Liver (tissue), 9 donors: Measurements from ENCODE around the gene LASP1. TPM values are rescaled to one million over a fixed set of nuclear protein-coding genes. Genes with fewer than 3 reads are reported as not detected.

Experiments
- DNase-seq: peaks from one replicate; pipeline ENCODE4 v3.0.0-alpha.2; 2017; ENCODE audit warnings: low spot score
- H3K27ac ChIP-seq, 2 donors: one replicate each; pipeline ENCODE4 v1.7.0; 2013; ENCODE audit warnings: inconsistent platforms in 2 of 2, low read length in 2 of 2, control low read depth in 1 of 2, low read depth in 1 of 2, mild to moderate bottlenecking in 1 of 2
- H3K27me3 ChIP-seq, 4 donors: one replicate each; pipeline versions ENCODE4 v1.6.1 to v1.7.0; 2013; ENCODE audit warnings: low read length in 3 of 4, inconsistent platforms in 1 of 4, mild to moderate bottlenecking in 1 of 4, moderate library complexity in 1 of 4; ENCODE audit not compliant: control insufficient read depth in 4 of 4, insufficient read depth in 4 of 4
- H3K36me3 ChIP-seq, 4 donors: one replicate each; pipeline versions ENCODE4 v1.6.1 to v1.7.0; 2013; ENCODE audit warnings: low read length in 3 of 4, mild to moderate bottlenecking in 3 of 4, low read depth in 1 of 4, moderate library complexity in 1 of 4; ENCODE audit not compliant: control insufficient read depth in 4 of 4, insufficient read depth in 3 of 4
- H3K4me1 ChIP-seq, 4 donors: one replicate each; pipeline versions ENCODE4 v1.6.1 to v1.7.0; 2013; ENCODE audit warnings: low read length in 3 of 4, mild to moderate bottlenecking in 3 of 4, moderate library complexity in 1 of 4; ENCODE audit not compliant: control insufficient read depth in 4 of 4, insufficient read depth in 4 of 4
- H3K4me3 ChIP-seq, 3 donors: one replicate each; pipeline versions ENCODE4 v1.6.1 to v1.7.0; 2013; ENCODE audit warnings: low read length in 3 of 3, control low read depth in 1 of 3, low read depth in 1 of 3, mild to moderate bottlenecking in 1 of 3
- H3K9ac ChIP-seq, 2 donors: one replicate each; pipeline ENCODE4 v1.7.0; 2013; ENCODE audit warnings: low read length in 2 of 2, mild to moderate bottlenecking in 2 of 2, moderate library complexity in 2 of 2, control low read depth in 1 of 2, low read depth in 1 of 2
- H3K9me3 ChIP-seq, 4 donors: one replicate each; pipeline versions ENCODE4 v1.6.1 to v1.7.0; 2013; ENCODE audit warnings: low read length in 3 of 4; ENCODE audit not compliant: control insufficient read depth in 4 of 4
- EGR1 ChIP-seq, 2 donors: IDR thresholded peaks; 2 replicates each; pipeline ENCODE4 v1.6.1; 2016 to 2018; ENCODE audit warnings: antibody characterized with exemption in 2 of 2, low read depth in 2 of 2
- FOXA1 ChIP-seq: IDR thresholded peaks from 2 replicates; pipeline ENCODE4 v1.6.1; 2016; ENCODE audit warnings: antibody characterized with exemption
- FOXA2 ChIP-seq: IDR thresholded peaks from 2 replicates; pipeline ENCODE4 v1.6.1; 2016; ENCODE audit warnings: antibody characterized with exemption
- GABPA ChIP-seq, 2 donors: IDR thresholded peaks in 1 of 2; conservative IDR thresholded peaks in 1 of 2; 2 replicates each; pipeline ENCODE4 v1.6.1; 2016; ENCODE audit warnings: antibody characterized with exemption in 2 of 2, mild to moderate bottlenecking in 1 of 2, moderate library complexity in 1 of 2
- HNF4A ChIP-seq, 2 donors: conservative IDR thresholded peaks; 2 replicates each; pipeline ENCODE4 v1.6.1; 2016; ENCODE audit warnings: antibody characterized with exemption in 2 of 2, mild to moderate bottlenecking in 2 of 2
- HNF4G ChIP-seq: IDR thresholded peaks from 2 replicates; pipeline ENCODE4 v1.6.1; 2016; ENCODE audit warnings: antibody characterized with exemption
- JUND ChIP-seq, 2 donors: IDR thresholded peaks; 2 replicates each; pipeline ENCODE4 v1.6.1; 2016; ENCODE audit warnings: antibody characterized with exemption in 2 of 2
- MAX ChIP-seq: IDR thresholded peaks from 2 replicates; pipeline ENCODE4 v1.6.1; 2016; ENCODE audit warnings: antibody characterized with exemption
- NR2F2 ChIP-seq: IDR thresholded peaks from 2 replicates; pipeline ENCODE4 v1.6.1; 2016; ENCODE audit warnings: antibody characterized with exemption
- RAD21 ChIP-seq, 2 donors: IDR thresholded peaks; 2 replicates each; pipeline ENCODE4 v1.6.1; 2016; ENCODE audit warnings: antibody characterized with exemption in 2 of 2, mild to moderate bottlenecking in 2 of 2
- REST ChIP-seq: IDR thresholded peaks from 2 replicates; pipeline ENCODE4 v1.6.1; 2016; ENCODE audit warnings: antibody characterized with exemption, mild to moderate bottlenecking
- RXRA ChIP-seq, 2 donors: IDR thresholded peaks; 2 replicates each; pipeline ENCODE4 v1.6.1; 2017 to 2018; ENCODE audit warnings: antibody characterized with exemption in 2 of 2, mild to moderate bottlenecking in 1 of 2
- SP1 ChIP-seq: IDR thresholded peaks from 2 replicates; pipeline ENCODE4 v1.6.1; 2018; ENCODE audit warnings: antibody characterized with exemption, mild to moderate bottlenecking
- TAF1 ChIP-seq: conservative IDR thresholded peaks from 2 replicates; pipeline ENCODE4 v1.6.1; 2016; ENCODE audit warnings: antibody characterized with exemption, mild to moderate bottlenecking
- ZBTB33 ChIP-seq: IDR thresholded peaks from 2 replicates; pipeline ENCODE4 v1.6.1; 2016; ENCODE audit warnings: antibody characterized with exemption
- WGBS: extraction: QIAGEN DNeasy Blood & Tissue Kit; methylation state at CpG from one replicate; pipeline ENCODE4 v1.1.7; 2013; 5-methylcytosine and 5-hydroxymethylcytosine counted together
- polyA plus RNA-seq, 2 donors: library from polyadenylated mRNA; stranded (reverse) in 1 of 2; unstranded in 1 of 2; fragments of 200-250 nt in 1 of 2; fragments of >200 nt in 1 of 2; fragmentation: Nextera tagmentation in 1 of 2; extraction: Ambion mirVana in 1 of 2; gene quantifications; one replicate each; pipeline versions ENCODE4 v1.2.1 to v1.2.3, GENCODE V29; 2013 to 2015
- total RNA-seq, 2 donors: library from RNA; depleted of rRNA; stranded (reverse); fragments of >200 nt; gene quantifications; one replicate each; pipeline ENCODE4 v1.2.3, GENCODE V29; 2014
- TF ChIP-seq, protein P1 (sequence below): fragments of 150-350 bp; IDR thresholded peaks from 2 replicates; pipeline ENCODE4 v1.5.1; 2017; ENCODE audit warnings: improper control_type of control experiment, low read depth, low read length; ENCODE audit not compliant: missing input control
- donor health status: healthy.
- donor health status: healthy.
- donor health status: healthy.
- donor health status: healthy.
- donor health status: healthy.

The LASP1 gene
- total and polyA plus RNA-seq, 4 donors: 18.2 to 77.7 (median 68.4) TPM

DNA sequence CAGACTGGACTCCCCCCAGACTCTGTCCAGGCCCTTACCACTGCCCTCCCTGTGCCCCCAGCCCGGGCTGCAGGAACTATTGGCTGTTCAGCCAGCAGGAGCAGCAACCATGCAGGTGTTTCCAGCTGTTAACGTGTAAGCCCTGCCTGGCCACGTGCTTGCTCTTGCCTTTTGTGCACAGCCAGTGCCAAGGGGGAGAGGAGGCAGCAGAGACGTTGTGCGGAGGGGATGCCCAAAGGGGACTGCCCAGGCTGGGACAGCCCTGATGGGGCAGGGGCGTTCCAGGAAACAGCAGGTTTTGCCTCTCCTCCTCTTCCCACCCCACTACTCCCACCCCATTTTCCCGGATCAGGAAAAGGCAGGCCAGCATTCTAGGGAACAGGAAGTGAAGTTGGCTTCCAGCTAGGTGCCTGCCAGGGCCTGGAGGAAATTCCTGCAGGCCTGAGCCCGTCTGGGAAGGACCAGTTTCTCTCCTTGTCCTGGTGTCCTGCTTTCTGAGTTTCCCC is 38.9 kb downstream of the LASP1 start:
- peaks cover 8 to 27% (median 21%) of the 10 kb centered on the region in 4 donors for H3K4me1 ChIP-seq
- 68% methylated on average over 8 of the region's 8 CpGs for WGBS

GRCh38 chr17:38910325-38910724 is 40.5 kb downstream of the LASP1 start:
- Histone ChIP-seq H3K27me3 (no peaks in the 10 kb centered on the region), H3K27ac (no peak overlapping the region), H3K36me3 (peaks cover 3 to 12% (median 5%) of the 10 kb centered on the region in 4 donors), H3K9me3 (no peaks in the 10 kb centered on the region), H3K4me3 (no peak overlapping the region), H3K4me1 (peaks cover 13 to 42% (median 30%) of the 10 kb centered on the region in 4 donors), H3K9ac (no peak overlapping the region)
- WGBS: 79% methylated on average over 5 of the region's 5 CpGs
- no peak for DNase-seq
- TF ChIP-seq HNF4A (conservative IDR thresholded peaks at IDR 0.05) (no peak), SP1 (no peak), TAF1 (no peak), FOXA2 (no peak), RAD21 (IDR thresholded peaks at IDR 0.05) (no peak), ZBTB33 (no peak), JUND (IDR thresholded peaks at IDR 0.05) (no peak), NR2F2 (no peak), GABPA (IDR thresholded peaks at IDR 0.05 in 1 of 2, conservative IDR thresholded peaks at IDR 0.05 in 1 of 2) (no peak), EGR1 (IDR thresholded peaks at IDR 0.05; ENCODE audit: low read depth in 2 of 2) (no peak), HNF4G (no peak)

More for the DNA sequence above, 38.9 kb downstream of the LASP1 start:
- H3K27ac ChIP-seq: peak overlapping the region in 1 of 2 donors; percentile 28
- DNase-seq: no peak
- no peaks in the 10 kb centered on the region for H3K27me3 ChIP-seq
- no peak overlapping the region for H3K9ac ChIP-seq
- no peak overlapping the region for H3K4me3 ChIP-seq
- peaks cover 4 to 9% (median 4%) of the 10 kb centered on the region in 4 donors for H3K36me3 ChIP-seq
- H3K9me3 ChIP-seq: no peaks in the 10 kb centered on the region
- TF ChIP-seq NR2F2: no peak

- Histone ChIP-seq H3K9me3 (no peaks in the 10 kb centered on the region), H3K36me3 (peaks cover 10 to 17% (median 13%) of the 10 kb centered on the region in 4 donors), H3K27ac (no peak overlapping the region), H3K27me3 (no peaks in the 10 kb centered on the region), H3K4me1 (peaks cover 17 to 44% (median 30%) of the 10 kb centered on the region in 4 donors), H3K9ac (no peak overlapping the region), H3K4me3 (no peak overlapping the region)
- WGBS: 92% methylated on average over 10 of the region's 10 CpGs
- DNase-seq: no peak
- no peak for TF ChIP-seq FOXA2
- TF ChIP-seq JUND (IDR thresholded peaks at IDR 0.05): no peak
- TF ChIP-seq ZBTB33: no peak
- TF ChIP-seq HNF4G: no peak
- no peak for TF ChIP-seq NR2F2
- no peak for TF ChIP-seq MAX
- no peak for TF ChIP-seq SP1
- TF ChIP-seq TAF1: no peak
- TF ChIP-seq, protein P1, sequence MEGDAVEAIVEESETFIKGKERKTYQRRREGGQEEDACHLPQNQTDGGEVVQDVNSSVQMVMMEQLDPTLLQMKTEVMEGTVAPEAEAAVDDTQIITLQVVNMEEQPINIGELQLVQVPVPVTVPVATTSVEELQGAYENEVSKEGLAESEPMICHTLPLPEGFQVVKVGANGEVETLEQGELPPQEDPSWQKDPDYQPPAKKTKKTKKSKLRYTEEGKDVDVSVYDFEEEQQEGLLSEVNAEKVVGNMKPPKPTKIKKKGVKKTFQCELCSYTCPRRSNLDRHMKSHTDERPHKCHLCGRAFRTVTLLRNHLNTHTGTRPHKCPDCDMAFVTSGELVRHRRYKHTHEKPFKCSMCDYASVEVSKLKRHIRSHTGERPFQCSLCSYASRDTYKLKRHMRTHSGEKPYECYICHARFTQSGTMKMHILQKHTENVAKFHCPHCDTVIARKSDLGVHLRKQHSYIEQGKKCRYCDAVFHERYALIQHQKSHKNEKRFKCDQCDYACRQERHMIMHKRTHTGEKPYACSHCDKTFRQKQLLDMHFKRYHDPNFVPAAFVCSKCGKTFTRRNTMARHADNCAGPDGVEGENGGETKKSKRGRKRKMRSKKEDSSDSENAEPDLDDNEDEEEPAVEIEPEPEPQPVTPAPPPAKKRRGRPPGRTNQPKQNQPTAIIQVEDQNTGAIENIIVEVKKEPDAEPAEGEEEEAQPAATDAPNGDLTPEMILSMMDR: no peak
- no peak for TF ChIP-seq RXRA (IDR thresholded peaks at IDR 0.05)
- TF ChIP-seq HNF4A (conservative IDR thresholded peaks at IDR 0.05): no peak
- no peak for TF ChIP-seq REST
- no peak for TF ChIP-seq EGR1 (IDR thresholded peaks at IDR 0.05; ENCODE audit: low read depth in 2 of 2)
- no peak for TF ChIP-seq GABPA (IDR thresholded peaks at IDR 0.05 in 1 of 2, conservative IDR thresholded peaks at IDR 0.05 in 1 of 2)
- TF ChIP-seq FOXA1: no peak
- TF ChIP-seq RAD21 (IDR thresholded peaks at IDR 0.05): no peak
Measured at GRCh38 chr17:38911081-38911730, 41.3 kb downstream of the LASP1 start.
